Endothelial cell of umbilical vein (primary cell): ENCODE results near the gene GET4. TPM values are rescaled to one million over a fixed set of nuclear protein-coding genes. Genes with fewer than 3 reads are reported as not detected.

ENCODE experiments used
- BruUV-seq: library from RNA; stranded (reverse); fragments of 400-500 nt; replicated peaks from 2 replicates; lab custom pipeline; 2021; lab: Mats Ljungman, UMichigan
- CTCF ChIA-PET: fragments of 300-600, 350-600 bp; sonication (Branson Sonifier 250); formaldehyde crosslinking; loops from one replicate; lab custom pipeline; 2021; ENCODE audit warnings: antibody characterized with exemption, inconsistent platforms; lab: Charles Lee
- POLR2A ChIA-PET: fragments of 300-600, 350-600 bp; sonication (Branson Sonifier 250); formaldehyde crosslinking; loops from one replicate; lab custom pipeline; 2021; ENCODE audit warnings: antibody characterized with exemption, inconsistent platforms; lab: Charles Lee
- DNase-seq: peaks from one replicate; pipeline ENCODE4 v3.0.0-alpha.2; 2011; ENCODE audit warnings: low read depth, low spot score
- FAIRE-seq: peaks from 2 replicates; lab custom pipeline; 2011; peaks lifted over from hg19 to GRCh38; lab: Jason Lieb, UNC
- H2AFZ ChIP-seq: 2 replicates; pipeline ENCODE4 v1.6.0; 2012; ENCODE audit warnings: low read depth, low read length, control low read depth, inconsistent platforms
- H3K27ac ChIP-seq: 2 replicates; pipeline ENCODE4 v1.5.1; 2011; ENCODE audit warnings: low read depth, mild to moderate bottlenecking, control low read depth, low read length, moderate library complexity; ENCODE audit not compliant: insufficient read depth
- H3K27me3 ChIP-seq, 2 experiments: 2 replicates each; pipeline versions ENCODE4 v1.6.0 to v1.6.1; 2011; ENCODE audit warnings: low read length in 2 of 2, mixed read lengths in 1 of 2; ENCODE audit not compliant: control insufficient read depth in 2 of 2, insufficient read depth in 2 of 2
- H3K36me3 ChIP-seq, 2 experiments: 2 replicates in 1 of 2; 3 replicates in 1 of 2; pipeline ENCODE4 v1.5.1; 2011; ENCODE audit warnings: low read length in 2 of 2, mild to moderate bottlenecking in 1 of 2, moderate library complexity in 1 of 2; ENCODE audit not compliant: control insufficient read depth in 2 of 2, insufficient read depth in 2 of 2; ENCODE audit errors: extremely low read depth in 1 of 2
- H3K4me1 ChIP-seq: 3 replicates; pipeline ENCODE4 v1.5.1; 2011; ENCODE audit warnings: mild to moderate bottlenecking, low read length; ENCODE audit not compliant: control insufficient read depth, insufficient read depth; ENCODE audit errors: extremely low read depth
- H3K4me2 ChIP-seq: 2 replicates; pipeline ENCODE4 v1.6.1; 2011; ENCODE audit warnings: low read length, control low read depth, mixed read lengths; ENCODE audit not compliant: insufficient read depth
- H3K4me3 ChIP-seq, 3 experiments: fragments of 200-600 bp in 1 of 3; sonication (generic), shearing (Covaris generic) in 1 of 3; replicated peaks in 1 of 3; 2 replicates each; pipeline ENCODE4 v1.5.1; 2011 to 2016; ENCODE audit warnings: control low read depth in 3 of 3, low read length in 3 of 3, mild to moderate bottlenecking in 2 of 3, inconsistent platforms in 1 of 3, low read depth in 1 of 3, moderate library complexity in 1 of 3; ENCODE audit not compliant: insufficient read depth in 1 of 3
- H3K79me2 ChIP-seq: 2 replicates; pipeline ENCODE4 v1.6.0; 2012; ENCODE audit warnings: low read length, inconsistent platforms; ENCODE audit not compliant: control insufficient read depth, insufficient read depth
- H3K9ac ChIP-seq: replicated peaks from 2 replicates; pipeline ENCODE3; 2011; ENCODE audit warnings: low read length, control low read depth; ENCODE audit not compliant: insufficient read depth; ENCODE audit errors: extremely low read depth
- H3K9me1 ChIP-seq: replicated peaks from 3 replicates; pipeline ENCODE4 v1.6.0; 2011; ENCODE audit warnings: mild to moderate bottlenecking, low read length; ENCODE audit not compliant: control insufficient read depth, insufficient read depth; ENCODE audit errors: extremely low read depth
- H3K9me3 ChIP-seq: replicated peaks from 2 replicates; pipeline ENCODE4 v1.5.1; 2012; ENCODE audit warnings: low read length, inconsistent platforms; ENCODE audit not compliant: control insufficient read depth, insufficient read depth
- H4K20me1 ChIP-seq: replicated peaks from 2 replicates; pipeline ENCODE3; 2011; ENCODE audit warnings: mild to moderate bottlenecking, low read length; ENCODE audit not compliant: control insufficient read depth, insufficient read depth; ENCODE audit errors: extremely low read depth
- EZH2 ChIP-seq: IDR thresholded peaks from 2 replicates; pipeline ENCODE4 v1.6.1; 2012; ENCODE audit warnings: borderline replicate concordance, low read depth, mild to moderate bottlenecking, moderate library complexity, low read length, inconsistent platforms; ENCODE audit not compliant: severe bottlenecking
- FOS ChIP-seq: IDR thresholded peaks from 2 replicates; pipeline ENCODE4 v1.6.1; 2011; ENCODE audit warnings: mild to moderate bottlenecking, low read length, moderate library complexity, borderline replicate concordance; ENCODE audit not compliant: insufficient read depth
- GATA2 ChIP-seq: IDR thresholded peaks from 2 replicates; pipeline ENCODE4 v1.7.0; 2011; ENCODE audit warnings: low read depth, mild to moderate bottlenecking, moderate library complexity, mixed read lengths, low read length; ENCODE audit not compliant: insufficient read length, insufficient read depth
- JUN ChIP-seq: IDR thresholded peaks from 2 replicates; pipeline ENCODE4 v1.6.1; 2011; ENCODE audit warnings: borderline replicate concordance, low read depth; ENCODE audit not compliant: insufficient read length, insufficient read depth
- MYC ChIP-seq: IDR thresholded peaks from one replicate; pipeline ENCODE4 v1.6.1; 2011; ENCODE audit warnings: mild to moderate bottlenecking, low read depth, low read length
- POLR2A ChIP-seq: IDR thresholded peaks from 2 replicates; pipeline ENCODE4 v1.6.1; 2012; ENCODE audit warnings: low read depth, mild to moderate bottlenecking, control low read depth, low read length
- POLR2AphosphoS5 ChIP-seq: IDR thresholded peaks from 2 replicates; pipeline ENCODE4 v1.6.1; 2012; ENCODE audit warnings: low read depth, mild to moderate bottlenecking, control low read depth, low read length, moderate library complexity; ENCODE audit not compliant: insufficient read depth
- dilution Hi-C: fragments of 300-500 bp; cut with MboI; formaldehyde crosslinking; loops from one replicate; pipeline ENCODE4 v1.15.0; 2019; ENCODE audit warnings: low sequenced_read_pairs; ENCODE audit not compliant: extremely low pct_ligation_motif_present
- intact Hi-C: fragments of 100-400 bp; cut with micrococcal nuclease; formaldehyde crosslinking; loops from one replicate; pipeline ENCODE4 v1.10.0; 2022
- polyA plus RNA-seq, 4 experiments: library from polyadenylated mRNA; depleted of rRNA in 3 of 4; stranded (reverse) in 3 of 4; unstranded in 1 of 4; fragments of >200 nt; gene quantifications; 2 replicates each; pipeline versions ENCODE4 v1.2.1 to v1.2.3, GENCODE V29; 2011 to 2012; ENCODE audit warnings: missing spikeins in 1 of 4
- total RNA-seq: library from RNA; stranded (reverse); gene quantifications from 2 replicates; pipeline ENCODE4 v1.2.3, GENCODE V29; 2021
- TF ChIP-seq, protein P1 (sequence below), 2 donors: IDR thresholded peaks; 1 replicate in 1 of 2; 2 replicates in 1 of 2; pipeline ENCODE4 v1.5.1; 2011; ENCODE audit warnings: low read length in 2 of 2, mild to moderate bottlenecking in 2 of 2, moderate library complexity in 2 of 2, control low read depth in 1 of 2, inconsistent platforms in 1 of 2, low read depth in 1 of 2; ENCODE audit not compliant: insufficient read depth in 1 of 2; ENCODE audit errors: extremely low read depth in 1 of 2
- TF ChIP-seq, protein P2 (sequence below): IDR thresholded peaks from 2 replicates; pipeline ENCODE4 v1.6.1; 2011; ENCODE audit not compliant: insufficient read depth, insufficient read length

GET4 gene
- total and polyA plus RNA-seq, 2 donors (not counting 3 experiments of a cell fraction or from before 2014, with no cell fraction given) = 48.4 to 58.1 TPM

GRCh38 chr7:917255-918117, 41.1 kb downstream of the GET4 start:
- no peaks in the 10 kb centered on the region for H3K9me1 ChIP-seq
- no peaks in the 10 kb centered on the region for H3K36me3 ChIP-seq
- CTCF ChIA-PET = no interaction called here
- no peaks in the 10 kb centered on the region for H3K79me2 ChIP-seq
- H3K27me3 ChIP-seq = no peaks in the 10 kb centered on the region
- no peak overlapping the region for H3K4me3 ChIP-seq
- dilution Hi-C loops = no loop called here
- no peaks in the 10 kb centered on the region for H4K20me1 ChIP-seq
- POLR2A ChIA-PET = no interaction called here
- TF ChIP-seq, protein P1, sequence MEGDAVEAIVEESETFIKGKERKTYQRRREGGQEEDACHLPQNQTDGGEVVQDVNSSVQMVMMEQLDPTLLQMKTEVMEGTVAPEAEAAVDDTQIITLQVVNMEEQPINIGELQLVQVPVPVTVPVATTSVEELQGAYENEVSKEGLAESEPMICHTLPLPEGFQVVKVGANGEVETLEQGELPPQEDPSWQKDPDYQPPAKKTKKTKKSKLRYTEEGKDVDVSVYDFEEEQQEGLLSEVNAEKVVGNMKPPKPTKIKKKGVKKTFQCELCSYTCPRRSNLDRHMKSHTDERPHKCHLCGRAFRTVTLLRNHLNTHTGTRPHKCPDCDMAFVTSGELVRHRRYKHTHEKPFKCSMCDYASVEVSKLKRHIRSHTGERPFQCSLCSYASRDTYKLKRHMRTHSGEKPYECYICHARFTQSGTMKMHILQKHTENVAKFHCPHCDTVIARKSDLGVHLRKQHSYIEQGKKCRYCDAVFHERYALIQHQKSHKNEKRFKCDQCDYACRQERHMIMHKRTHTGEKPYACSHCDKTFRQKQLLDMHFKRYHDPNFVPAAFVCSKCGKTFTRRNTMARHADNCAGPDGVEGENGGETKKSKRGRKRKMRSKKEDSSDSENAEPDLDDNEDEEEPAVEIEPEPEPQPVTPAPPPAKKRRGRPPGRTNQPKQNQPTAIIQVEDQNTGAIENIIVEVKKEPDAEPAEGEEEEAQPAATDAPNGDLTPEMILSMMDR (IDR thresholded peaks at IDR 0.05; ENCODE audit: extremely low read depth in 1 of 2, insufficient read depth in 1 of 2, low read depth in 1 of 2, low read length in 2 of 2) = no peak
- TF ChIP-seq POLR2AphosphoS5 (no peak), POLR2A (no peak)
- no TSS peak for BruUV-seq
- H3K9ac ChIP-seq = no peak overlapping the region
- no peak for FAIRE-seq
- H2AFZ ChIP-seq = no peak overlapping the region
- no peak overlapping the region for H3K4me2 ChIP-seq
- H3K4me1 ChIP-seq = peaks cover 6% of the 10 kb centered on the region
- no peak overlapping the region for H3K27ac ChIP-seq
- DNase-seq = no peak
- intact Hi-C loops = no loop called here
- no peaks in the 10 kb centered on the region for H3K9me3 ChIP-seq

- H3K4me3 ChIP-seq = no peak overlapping the region
- CTCF ChIA-PET = no interaction called here
- no peak for TF ChIP-seq EZH2
- TF ChIP-seq POLR2A = no peak
- TF ChIP-seq POLR2AphosphoS5 = no peak
- no peak for TF ChIP-seq GATA2
- no peak for TF ChIP-seq MYC
- TF ChIP-seq, protein P2, sequence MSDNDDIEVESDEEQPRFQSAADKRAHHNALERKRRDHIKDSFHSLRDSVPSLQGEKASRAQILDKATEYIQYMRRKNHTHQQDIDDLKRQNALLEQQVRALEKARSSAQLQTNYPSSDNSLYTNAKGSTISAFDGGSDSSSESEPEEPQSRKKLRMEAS = no peak
- no peak for TF ChIP-seq FOS
- no peak for TF ChIP-seq JUN
- TF ChIP-seq, protein P1 (IDR thresholded peaks at IDR 0.05; ENCODE audit: extremely low read depth in 1 of 2, insufficient read depth in 1 of 2, low read depth in 1 of 2, low read length in 2 of 2) = no peak
Observed at GRCh38 chr7:918118-918425, 41.7 kb downstream of the GET4 start.

More at GRCh38 chr7:918118-918425, 41.7 kb downstream of the GET4 start:
- Histone ChIP-seq H3K4me2 (no peak overlapping the region), H3K27ac (no peak overlapping the region), H3K79me2 (no peaks in the 10 kb centered on the region), H3K9ac (no peak overlapping the region), H3K36me3 (no peaks in the 10 kb centered on the region), H2AFZ (no peak overlapping the region), H3K4me1 (peaks cover 10% of the 10 kb centered on the region), H3K27me3 (no peaks in the 10 kb centered on the region), H3K9me1 (no peaks in the 10 kb centered on the region), H4K20me1 (no peaks in the 10 kb centered on the region), H3K9me3 (no peaks in the 10 kb centered on the region)
- dilution Hi-C loops (no loop called here), intact Hi-C loops (no loop called here)
- DNase-seq (no peak), FAIRE-seq (no peak)
- POLR2A ChIA-PET = no interaction called here
- no TSS peak for BruUV-seq
